HepG2 (cell line): ENCODE measurements around the gene GPR156. TPM values are rescaled to one million over a fixed set of nuclear protein-coding genes. Genes with fewer than 3 reads are reported as not detected.

ENCODE experiments used
- ATAC-seq: fragments of 200-7000 bp; cut with Tn5 transposase; 3 replicates; pipeline ENCODE4 v1.9.1; 2020; ENCODE audit warnings: mild to moderate bottlenecking, moderate library complexity
- BruUV-seq: library from RNA; stranded (reverse); fragments of 400-500 nt; replicated peaks from 2 replicates; lab custom pipeline; 2021; lab: Mats Ljungman, UMichigan
- CTCF ChIA-PET: fragments of 300-600 bp; formaldehyde crosslinking; extraction: SDS; loops from one replicate; lab custom pipeline; 2021; ENCODE audit warnings: low total read pairs, inconsistent platforms, low intra/inter-chr PET ratio; lab: Yijun Ruan, JAX
- POLR2A ChIA-PET: fragments of 350-600 bp; sonication (Branson Sonifier 250); formaldehyde crosslinking; loops from one replicate; lab custom pipeline; 2020; ENCODE audit warnings: antibody characterized with exemption, inconsistent platforms; lab: Yijun Ruan, JAX
- DNase-seq: peaks from one replicate; pipeline ENCODE4 v3.0.0-alpha.2; 2015; ENCODE audit warnings: low spot score
- FAIRE-seq: peaks from 3 replicates; lab custom pipeline; 2011; peaks lifted over from hg19 to GRCh38; lab: Jason Lieb, UNC
- H2AFZ ChIP-seq: one replicate; pipeline ENCODE4 v1.6.1; 2011; ENCODE audit warnings: low read length, inconsistent platforms
- H3K27ac ChIP-seq: fragments of 300-600 bp; 3 replicates; pipeline ENCODE4 v1.8.0; 2011; ENCODE audit warnings: mixed run types, mild to moderate bottlenecking, mixed read lengths, low read length, inconsistent platforms; ENCODE audit not compliant: insufficient read depth; ENCODE audit errors: extremely low read length
- H3K27me3 ChIP-seq, 2 experiments: fragments of 200-600 bp in 1 of 2; 2 replicates in 1 of 2; 3 replicates in 1 of 2; pipeline versions ENCODE4 v1.6.0 to v1.8.0; 2011; ENCODE audit warnings: low read length in 2 of 2, mild to moderate bottlenecking in 2 of 2, moderate library complexity in 2 of 2, inconsistent platforms in 1 of 2; ENCODE audit not compliant: insufficient read depth in 2 of 2, control insufficient read depth in 1 of 2
- H3K36me3 ChIP-seq, 2 experiments: fragments of 200-600 bp in 1 of 2; replicated peaks in 1 of 2; 2 replicates in 1 of 2; 3 replicates in 1 of 2; pipeline versions ENCODE4 v1.5.1 to v1.8.0; 2011; ENCODE audit warnings: low read length in 2 of 2, inconsistent platforms in 1 of 2; ENCODE audit not compliant: insufficient read depth in 2 of 2, control insufficient read depth in 1 of 2
- H3K4me1 ChIP-seq: 2 replicates; pipeline ENCODE4 v1.5.1; 2012; ENCODE audit warnings: low read length, inconsistent platforms; ENCODE audit not compliant: insufficient read depth
- H3K4me2 ChIP-seq: 2 replicates; pipeline ENCODE4 v1.6.0; 2011; ENCODE audit warnings: low read depth, low read length, inconsistent platforms
- H3K4me3 ChIP-seq, 3 experiments: fragments of 200-600 bp in 1 of 3; sonication (generic), shearing (Covaris generic) in 1 of 3; replicated peaks in 1 of 3; 2 replicates each; pipeline ENCODE4 v1.5.1; 2011 to 2016; ENCODE audit warnings: low read length in 3 of 3, inconsistent platforms in 2 of 3, low read depth in 2 of 3, mild to moderate bottlenecking in 2 of 3, control low read depth in 1 of 3, mixed read lengths in 1 of 3; ENCODE audit not compliant: insufficient read depth in 1 of 3
- H3K79me2 ChIP-seq: one replicate; pipeline ENCODE4 v1.6.1; 2011; ENCODE audit warnings: low read length, inconsistent platforms; ENCODE audit not compliant: insufficient read depth
- H3K9ac ChIP-seq: 2 replicates; pipeline ENCODE4 v1.6.0; 2011; ENCODE audit warnings: mild to moderate bottlenecking, low read depth, low read length, inconsistent platforms; ENCODE audit not compliant: insufficient read depth
- H3K9me3 ChIP-seq: 2 replicates; pipeline ENCODE4 v1.5.1; 2012; ENCODE audit warnings: mild to moderate bottlenecking, low read length
- H4K20me1 ChIP-seq: 2 replicates; pipeline ENCODE4 v1.6.0; 2011; ENCODE audit warnings: inconsistent platforms, mild to moderate bottlenecking, low read length, moderate library complexity; ENCODE audit not compliant: insufficient read depth
- TERF1 ChIP-seq: sonication (generic); formaldehyde crosslinking; IDR thresholded peaks from 2 replicates; pipeline ENCODE4 v1.8.0; 2022; ENCODE audit warnings: mild to moderate bottlenecking, missing genetic modification reagents, moderate library complexity
- ZFP37 ChIP-seq: sonication (generic); formaldehyde crosslinking; IDR thresholded peaks from 2 replicates; pipeline ENCODE4 v1.4.0; 2020; ENCODE audit warnings: missing genetic modification reagents, borderline replicate concordance
- ZNF816 ChIP-seq: sonication (generic); formaldehyde crosslinking; IDR thresholded peaks from 2 replicates; pipeline ENCODE4 v1.8.0; 2022; ENCODE audit warnings: missing genetic modification reagents, mild to moderate bottlenecking, borderline replicate concordance
- WGBS: methylation state at CpG from one replicate; pipeline ENCODE4 v1.1.6; 2017; ENCODE audit warnings: low lambda C conversion rate; 5-methylcytosine and 5-hydroxymethylcytosine counted together
- in situ Hi-C: cut with HindIII; loops from 2 replicates; pipeline ENCODE4 v1.10.0; 2017; ENCODE audit warnings: low pct_unique_long_range_greater_than_20kb; ENCODE audit not compliant: extremely low pct_ligation_motif_present
- intact Hi-C: fragments of 100-400 bp; cut with micrococcal nuclease; formaldehyde crosslinking; loops from one replicate; pipeline ENCODE4 v1.10.0; 2022; ENCODE audit not compliant: unreplicated experiment
- polyA plus RNA-seq, 8 experiments: library from polyadenylated mRNA; depleted of rRNA in 3 of 8; stranded (reverse) in 7 of 8; unstranded in 1 of 8; fragments of >200 nt; fragmentation: Illumina TruSeq in 4 of 8; extraction: Trizol in 4 of 8; gene quantifications; 2 replicates each; pipeline versions ENCODE4 v1.2.1 to v1.2.3, GENCODE V29; 2011 to 2016; ENCODE audit warnings: low read depth in 4 of 8, missing spikeins in 1 of 8, mixed read lengths in 1 of 8; ENCODE audit not compliant: insufficient read depth in 1 of 8
- total RNA-seq, 5 experiments: library from RNA; depleted of rRNA; stranded (reverse); fragments of >200 nt; fragmentation: Illumina TruSeq; extraction: Trizol; gene quantifications; 2 replicates each; pipeline ENCODE4 v1.2.3, GENCODE V29; 2016; ENCODE audit warnings: low read depth in 1 of 5

GPR156 gene
- total and polyA plus RNA-seq, 2 of the 13 experiments (the other 11 are each of a cell fraction or from before 2014, with no cell fraction given): not detected

GRCh38 chr3:120311863-120312794 lies 27.1 kb upstream of the GPR156 start:
- ATAC-seq: no peak
- no peaks in the 10 kb centered on the region; a peak in 1 of 5 replicates for H3K36me3 ChIP-seq
- no TSS peak for BruUV-seq
- no peaks in the 10 kb centered on the region for H3K79me2 ChIP-seq
- no peaks in the 10 kb centered on the region; the same call in 1 of the 2 replicates for H3K9me3 ChIP-seq
- CTCF ChIA-PET: no interaction called here
- WGBS: 86% methylated on average over 22 of the region's 24 CpGs
- no peaks in the 10 kb centered on the region for H3K27me3 ChIP-seq
- no peaks in the 10 kb centered on the region for H4K20me1 ChIP-seq
- POLR2A ChIA-PET: no interaction called here
- TF ChIP-seq ZFP37 (CRISPR knock-in tag): no peak
- TF ChIP-seq, all 625 proteins: peak for 0
- no peak for DNase-seq
- Histone ChIP-seq H3K27ac (no peak overlapping the region), H3K4me1 (no peaks in the 10 kb centered on the region), H2AFZ (no peak overlapping the region), H3K4me2 (no peak overlapping the region), H3K9ac (no peak overlapping the region), H3K4me3 (no peak overlapping the region)
- intact Hi-C loops: no loop called here
- no peak for FAIRE-seq
- in situ Hi-C loops: no loop called here

- Histone ChIP-seq H3K4me3 (no peak overlapping the region), H3K9me3 (no peaks in the 10 kb centered on the region), H3K79me2 (no peaks in the 10 kb centered on the region), H3K36me3 (no peaks in the 10 kb centered on the region), H3K9ac (no peak overlapping the region), H3K27ac (no peak overlapping the region), H3K27me3 (no peaks in the 10 kb centered on the region; a peak in 1 of 5 replicates), H3K4me2 (no peak overlapping the region), H2AFZ (no peak overlapping the region), H3K4me1 (no peaks in the 10 kb centered on the region), H4K20me1 (no peaks in the 10 kb centered on the region)
- DNase-seq (no peak), ATAC-seq (no peak; the same call in none of the 3 replicates), FAIRE-seq (no peak)
- CTCF ChIA-PET: no interaction called here
- POLR2A ChIA-PET: no interaction called here
- WGBS: 94% methylated on average over 52 of the region's 72 CpGs
- intact Hi-C loops (no loop called here), in situ Hi-C loops (no loop called here)
- BruUV-seq: no TSS peak
- TF ChIP-seq ZNF816 (CRISPR knock-in tag): no peak
- no peak for TF ChIP-seq TERF1 (CRISPR knock-in tag)
These were observed 21.8 kb upstream of the GPR156 start for GRCh38 chr3:120306519-120307455.
